ENCODE measurements around the gene ZKSCAN8.

DNA sequence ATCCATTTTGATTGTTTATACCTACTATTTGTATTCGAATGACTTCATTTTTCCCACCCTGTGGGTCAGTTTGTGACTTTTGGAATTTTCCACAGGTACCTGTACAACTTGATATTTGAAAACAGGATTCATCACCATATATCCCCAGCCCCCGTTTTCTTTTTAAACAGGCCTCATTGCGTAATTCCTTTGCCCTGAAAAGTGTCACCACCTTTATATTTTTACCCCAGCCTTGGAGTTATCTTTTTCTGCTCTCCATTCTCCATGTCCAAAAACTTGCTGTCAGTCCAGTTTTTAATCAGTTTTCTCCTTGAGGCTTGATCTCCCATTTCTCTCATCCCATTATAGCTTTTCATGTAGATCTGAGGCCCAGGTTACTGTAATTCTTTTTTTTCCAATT is 16.6 kb downstream of the ZKSCAN8 start:
- TF ChIP-seq, protein P1, sequence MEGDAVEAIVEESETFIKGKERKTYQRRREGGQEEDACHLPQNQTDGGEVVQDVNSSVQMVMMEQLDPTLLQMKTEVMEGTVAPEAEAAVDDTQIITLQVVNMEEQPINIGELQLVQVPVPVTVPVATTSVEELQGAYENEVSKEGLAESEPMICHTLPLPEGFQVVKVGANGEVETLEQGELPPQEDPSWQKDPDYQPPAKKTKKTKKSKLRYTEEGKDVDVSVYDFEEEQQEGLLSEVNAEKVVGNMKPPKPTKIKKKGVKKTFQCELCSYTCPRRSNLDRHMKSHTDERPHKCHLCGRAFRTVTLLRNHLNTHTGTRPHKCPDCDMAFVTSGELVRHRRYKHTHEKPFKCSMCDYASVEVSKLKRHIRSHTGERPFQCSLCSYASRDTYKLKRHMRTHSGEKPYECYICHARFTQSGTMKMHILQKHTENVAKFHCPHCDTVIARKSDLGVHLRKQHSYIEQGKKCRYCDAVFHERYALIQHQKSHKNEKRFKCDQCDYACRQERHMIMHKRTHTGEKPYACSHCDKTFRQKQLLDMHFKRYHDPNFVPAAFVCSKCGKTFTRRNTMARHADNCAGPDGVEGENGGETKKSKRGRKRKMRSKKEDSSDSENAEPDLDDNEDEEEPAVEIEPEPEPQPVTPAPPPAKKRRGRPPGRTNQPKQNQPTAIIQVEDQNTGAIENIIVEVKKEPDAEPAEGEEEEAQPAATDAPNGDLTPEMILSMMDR (IDR thresholded peaks at IDR 0.05), result no peak
- TF ChIP-seq POLR2A (IDR thresholded peaks at IDR 0.05), result no peak

Measured in esophagus squamous epithelium (tissue), 4 donors.